ENCODE measurements around the gene KCNF1.

DNA sequence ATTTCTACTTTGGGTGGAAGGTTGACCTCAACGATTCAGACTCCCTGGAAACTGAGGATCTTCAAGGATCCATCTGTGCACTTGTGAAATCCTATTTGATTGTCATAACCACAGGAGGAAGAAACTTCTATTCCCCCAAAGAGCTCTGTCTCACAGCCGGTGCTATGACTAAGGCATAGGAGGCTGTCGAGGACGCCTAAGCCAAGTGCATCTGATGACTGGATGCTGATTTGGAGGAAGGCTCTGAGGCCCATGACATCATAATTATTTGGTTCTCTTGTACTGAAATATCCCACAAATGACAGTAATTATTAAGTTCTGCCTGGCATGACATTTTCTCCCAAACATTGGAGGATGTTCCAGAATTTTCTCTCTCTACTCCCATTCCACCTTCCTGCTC, 13.8 kb upstream of the KCNF1 start:
- TF ChIP-seq POLR2AphosphoS5 (IDR thresholded peaks at IDR 0.05; ENCODE audit: low read depth, low read length) = no peak
- TF ChIP-seq POLR2A (IDR thresholded peaks at IDR 0.05; ENCODE audit: low read depth, low read length) = no peak
- TF ChIP-seq TAF1 (IDR thresholded peaks at IDR 0.05; ENCODE audit: low read depth, low read length) = no peak
- TF ChIP-seq POU2F2 (IDR thresholded peaks at IDR 0.05; ENCODE audit: low read depth, low read length) = no peak
